Endothelial cell of umbilical vein (primary cell): Measurements from ENCODE around the gene TMEM217. TPM values are rescaled to one million over a fixed set of nuclear protein-coding genes. Genes with fewer than 3 reads are reported as not detected.

ENCODE experiments used
- BruUV-seq: library from RNA; stranded (reverse); fragments of 400-500 nt; replicated peaks from 2 replicates; lab custom pipeline; 2021; lab: Mats Ljungman, UMichigan
- CTCF ChIA-PET: fragments of 300-600, 350-600 bp; sonication (Branson Sonifier 250); formaldehyde crosslinking; loops from one replicate; lab custom pipeline; 2021; ENCODE audit warnings: antibody characterized with exemption, inconsistent platforms; lab: Charles Lee
- POLR2A ChIA-PET: fragments of 300-600, 350-600 bp; sonication (Branson Sonifier 250); formaldehyde crosslinking; loops from one replicate; lab custom pipeline; 2021; ENCODE audit warnings: antibody characterized with exemption, inconsistent platforms; lab: Charles Lee
- DNase-seq: peaks from one replicate; pipeline ENCODE4 v3.0.0-alpha.2; 2011; ENCODE audit warnings: low read depth, low spot score
- FAIRE-seq: peaks from 2 replicates; lab custom pipeline; 2011; peaks lifted over from hg19 to GRCh38; lab: Jason Lieb, UNC
- H2AFZ ChIP-seq: 2 replicates; pipeline ENCODE4 v1.6.0; 2012; ENCODE audit warnings: low read depth, low read length, control low read depth, inconsistent platforms
- H3K27ac ChIP-seq: 2 replicates; pipeline ENCODE4 v1.5.1; 2011; ENCODE audit warnings: low read depth, mild to moderate bottlenecking, control low read depth, low read length, moderate library complexity; ENCODE audit not compliant: insufficient read depth
- H3K27me3 ChIP-seq, 2 experiments: 2 replicates each; pipeline versions ENCODE4 v1.6.0 to v1.6.1; 2011; ENCODE audit warnings: low read length in 2 of 2, mixed read lengths in 1 of 2; ENCODE audit not compliant: control insufficient read depth in 2 of 2, insufficient read depth in 2 of 2
- H3K36me3 ChIP-seq, 2 experiments: 2 replicates in 1 of 2; 3 replicates in 1 of 2; pipeline ENCODE4 v1.5.1; 2011; ENCODE audit warnings: low read length in 2 of 2, mild to moderate bottlenecking in 1 of 2, moderate library complexity in 1 of 2; ENCODE audit not compliant: control insufficient read depth in 2 of 2, insufficient read depth in 2 of 2; ENCODE audit errors: extremely low read depth in 1 of 2
- H3K4me1 ChIP-seq: 3 replicates; pipeline ENCODE4 v1.5.1; 2011; ENCODE audit warnings: mild to moderate bottlenecking, low read length; ENCODE audit not compliant: control insufficient read depth, insufficient read depth; ENCODE audit errors: extremely low read depth
- H3K4me2 ChIP-seq: 2 replicates; pipeline ENCODE4 v1.6.1; 2011; ENCODE audit warnings: low read length, control low read depth, mixed read lengths; ENCODE audit not compliant: insufficient read depth
- H3K4me3 ChIP-seq, 3 experiments: fragments of 200-600 bp in 1 of 3; sonication (generic), shearing (Covaris generic) in 1 of 3; replicated peaks in 1 of 3; 2 replicates each; pipeline ENCODE4 v1.5.1; 2011 to 2016; ENCODE audit warnings: control low read depth in 3 of 3, low read length in 3 of 3, mild to moderate bottlenecking in 2 of 3, inconsistent platforms in 1 of 3, low read depth in 1 of 3, moderate library complexity in 1 of 3; ENCODE audit not compliant: insufficient read depth in 1 of 3
- H3K79me2 ChIP-seq: 2 replicates; pipeline ENCODE4 v1.6.0; 2012; ENCODE audit warnings: low read length, inconsistent platforms; ENCODE audit not compliant: control insufficient read depth, insufficient read depth
- H3K9ac ChIP-seq: replicated peaks from 2 replicates; pipeline ENCODE3; 2011; ENCODE audit warnings: low read length, control low read depth; ENCODE audit not compliant: insufficient read depth; ENCODE audit errors: extremely low read depth
- H3K9me1 ChIP-seq: replicated peaks from 3 replicates; pipeline ENCODE4 v1.6.0; 2011; ENCODE audit warnings: mild to moderate bottlenecking, low read length; ENCODE audit not compliant: control insufficient read depth, insufficient read depth; ENCODE audit errors: extremely low read depth
- H3K9me3 ChIP-seq: replicated peaks from 2 replicates; pipeline ENCODE4 v1.5.1; 2012; ENCODE audit warnings: low read length, inconsistent platforms; ENCODE audit not compliant: control insufficient read depth, insufficient read depth
- H4K20me1 ChIP-seq: replicated peaks from 2 replicates; pipeline ENCODE3; 2011; ENCODE audit warnings: mild to moderate bottlenecking, low read length; ENCODE audit not compliant: control insufficient read depth, insufficient read depth; ENCODE audit errors: extremely low read depth
- CTCF ChIP-seq, 2 donors: IDR thresholded peaks; 1 replicate in 1 of 2; 2 replicates in 1 of 2; pipeline ENCODE4 v1.5.1; 2011; ENCODE audit warnings: low read length in 2 of 2, mild to moderate bottlenecking in 2 of 2, moderate library complexity in 2 of 2, control low read depth in 1 of 2, inconsistent platforms in 1 of 2, low read depth in 1 of 2; ENCODE audit not compliant: insufficient read depth in 1 of 2; ENCODE audit errors: extremely low read depth in 1 of 2
- EZH2 ChIP-seq: IDR thresholded peaks from 2 replicates; pipeline ENCODE4 v1.6.1; 2012; ENCODE audit warnings: borderline replicate concordance, low read depth, mild to moderate bottlenecking, moderate library complexity, low read length, inconsistent platforms; ENCODE audit not compliant: severe bottlenecking
- FOS ChIP-seq: IDR thresholded peaks from 2 replicates; pipeline ENCODE4 v1.6.1; 2011; ENCODE audit warnings: mild to moderate bottlenecking, low read length, moderate library complexity, borderline replicate concordance; ENCODE audit not compliant: insufficient read depth
- GATA2 ChIP-seq: IDR thresholded peaks from 2 replicates; pipeline ENCODE4 v1.7.0; 2011; ENCODE audit warnings: low read depth, mild to moderate bottlenecking, moderate library complexity, mixed read lengths, low read length; ENCODE audit not compliant: insufficient read length, insufficient read depth
- JUN ChIP-seq: IDR thresholded peaks from 2 replicates; pipeline ENCODE4 v1.6.1; 2011; ENCODE audit warnings: borderline replicate concordance, low read depth; ENCODE audit not compliant: insufficient read length, insufficient read depth
- MYC ChIP-seq: IDR thresholded peaks from one replicate; pipeline ENCODE4 v1.6.1; 2011; ENCODE audit warnings: mild to moderate bottlenecking, low read depth, low read length
- POLR2A ChIP-seq: IDR thresholded peaks from 2 replicates; pipeline ENCODE4 v1.6.1; 2012; ENCODE audit warnings: low read depth, mild to moderate bottlenecking, control low read depth, low read length
- POLR2AphosphoS5 ChIP-seq: IDR thresholded peaks from 2 replicates; pipeline ENCODE4 v1.6.1; 2012; ENCODE audit warnings: low read depth, mild to moderate bottlenecking, control low read depth, low read length, moderate library complexity; ENCODE audit not compliant: insufficient read depth
- dilution Hi-C: fragments of 300-500 bp; cut with MboI; formaldehyde crosslinking; loops from one replicate; pipeline ENCODE4 v1.15.0; 2019; ENCODE audit warnings: low sequenced_read_pairs; ENCODE audit not compliant: extremely low pct_ligation_motif_present
- intact Hi-C: fragments of 100-400 bp; cut with micrococcal nuclease; formaldehyde crosslinking; loops from one replicate; pipeline ENCODE4 v1.10.0; 2022
- polyA plus RNA-seq, 4 experiments: library from polyadenylated mRNA; depleted of rRNA in 3 of 4; stranded (reverse) in 3 of 4; unstranded in 1 of 4; fragments of >200 nt; gene quantifications; 2 replicates each; pipeline versions ENCODE4 v1.2.1 to v1.2.3, GENCODE V29; 2011 to 2012; ENCODE audit warnings: missing spikeins in 1 of 4
- total RNA-seq: library from RNA; stranded (reverse); gene quantifications from 2 replicates; pipeline ENCODE4 v1.2.3, GENCODE V29; 2021
- TF ChIP-seq, protein P1 (sequence below): IDR thresholded peaks from 2 replicates; pipeline ENCODE4 v1.6.1; 2011; ENCODE audit not compliant: insufficient read depth, insufficient read length

TMEM217 gene
- total and polyA plus RNA-seq, 2 donors (not counting 3 experiments of a cell fraction or from before 2014, with no cell fraction given): 6.8 to 15.8 TPM

- DNase-seq (no peak), FAIRE-seq (no peak)
- intact Hi-C loops: no loop called here
- ChIA-PET CTCF (interaction anchor here (2.0 kb wide), 1 partner anchor 21 kb away, joined by 5 read pairs; no protein-coding TSS in a partner anchor), POLR2A (no interaction called here)
- Histone ChIP-seq H3K9ac (no peak overlapping the region), H3K9me3 (no peaks in the 10 kb centered on the region), H3K4me1 (no peaks in the 10 kb centered on the region), H4K20me1 (no peaks in the 10 kb centered on the region), H3K79me2 (peaks cover 2% of the 10 kb centered on the region), H3K9me1 (no peaks in the 10 kb centered on the region), H3K4me2 (no peak overlapping the region), H3K27ac (no peak overlapping the region), H2AFZ (no peak overlapping the region), H3K27me3 (no peaks in the 10 kb centered on the region), H3K4me3 (no peak overlapping the region), H3K36me3 (peaks cover 22 to 28% of the 10 kb centered on the region in 2 experiments)
- BruUV-seq: no TSS peak
- TF ChIP-seq MYC (no peak), EZH2 (no peak), POLR2AphosphoS5 (no peak), JUN (no peak), GATA2 (no peak), POLR2A (no peak), CTCF (IDR thresholded peaks at IDR 0.05; ENCODE audit: extremely low read depth in 1 of 2, insufficient read depth in 1 of 2, low read depth in 1 of 2, low read length in 2 of 2) (no peak), FOS (no peak)
- TF ChIP-seq, protein P1, sequence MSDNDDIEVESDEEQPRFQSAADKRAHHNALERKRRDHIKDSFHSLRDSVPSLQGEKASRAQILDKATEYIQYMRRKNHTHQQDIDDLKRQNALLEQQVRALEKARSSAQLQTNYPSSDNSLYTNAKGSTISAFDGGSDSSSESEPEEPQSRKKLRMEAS: no peak
- dilution Hi-C loops: no loop called here
These were observed 25.3 kb upstream of the TMEM217 start for GRCh38 chr6:37283268-37283667.
